NCI-H345 treated with DMSO at 0.1 percent for 48 hours (cell line): Measurements from ENCODE around the gene KCNJ6.
"Not testable (repeated sequence)": the region's sequence is repeated elsewhere in the genome, so short reads cannot be mapped to it uniquely, and the experiment has no call there.

Experiments
- DNase-seq: peaks from one replicate; lab custom pipeline; 2025; ENCODE audit not compliant: unreplicated experiment; lab: John Stamatoyannopoulos, UW

The KCNJ6 gene

DNA sequence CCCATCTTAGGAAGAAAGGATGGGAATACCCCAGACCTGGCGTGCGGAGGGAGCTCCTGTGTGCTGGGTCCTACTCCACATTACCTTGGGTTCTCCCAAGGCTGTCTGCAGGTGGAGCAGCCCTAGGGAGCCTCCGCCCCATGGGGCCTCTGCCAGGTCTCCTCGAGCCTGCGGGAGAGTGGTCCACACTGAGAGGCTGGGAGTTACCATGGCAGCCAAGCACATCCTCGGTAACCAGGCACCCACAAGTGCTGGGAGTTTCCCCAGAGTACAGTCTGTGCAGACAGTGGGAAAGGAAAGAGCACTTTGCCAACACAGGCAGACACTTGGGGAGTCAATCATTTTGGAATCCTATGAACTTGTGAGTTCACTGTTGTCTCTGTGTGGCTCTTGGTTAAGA, 300.3 kb downstream of the KCNJ6 start:
- DNase-seq = no peak

DNA sequence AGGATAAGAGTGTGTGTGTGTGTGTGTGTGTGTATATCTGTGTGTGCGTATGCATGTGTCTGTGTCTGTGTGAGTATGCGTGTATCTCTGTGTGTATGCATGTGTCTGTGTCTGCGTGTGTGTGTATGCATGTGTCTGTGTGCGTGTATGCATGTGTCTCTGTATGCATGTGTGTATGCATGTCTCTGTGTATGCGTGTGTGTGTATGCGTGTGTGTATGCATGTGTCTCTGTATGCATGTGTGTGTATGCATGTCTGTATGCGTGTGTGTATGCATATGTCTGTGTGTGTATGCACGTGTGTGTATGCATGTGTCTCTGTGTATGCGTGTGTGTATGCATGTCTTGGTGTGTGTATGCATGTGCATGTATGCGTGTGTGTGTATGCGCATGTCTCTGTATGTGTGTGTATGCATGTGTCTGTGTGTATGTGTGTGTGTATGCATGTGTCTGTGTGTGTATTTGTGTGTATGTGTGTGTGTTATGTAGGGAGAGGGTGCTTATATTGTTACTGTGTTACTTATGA, 301.8 kb downstream of the KCNJ6 start:
- DNase-seq = no peak

DNA sequence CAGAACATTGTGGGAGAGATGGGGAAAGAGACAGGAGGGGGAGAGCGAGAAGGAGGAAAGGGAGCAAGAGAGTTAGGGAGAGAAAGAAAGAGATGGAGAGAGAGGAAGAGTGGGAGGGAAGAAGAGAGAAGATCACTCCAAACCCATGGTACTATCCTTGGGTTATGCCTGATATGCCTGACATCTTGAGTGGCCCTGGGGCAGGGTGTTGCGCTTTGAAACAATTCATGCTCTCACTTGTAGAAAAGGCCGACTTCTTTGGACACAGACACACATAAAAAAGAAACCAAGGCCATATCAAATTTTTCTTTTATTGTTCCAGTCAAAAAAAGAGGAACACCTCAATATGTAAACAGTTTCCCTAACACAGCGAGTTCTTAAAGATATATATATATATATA, 309.2 kb downstream of the KCNJ6 start:
- DNase-seq = no peak

DNA sequence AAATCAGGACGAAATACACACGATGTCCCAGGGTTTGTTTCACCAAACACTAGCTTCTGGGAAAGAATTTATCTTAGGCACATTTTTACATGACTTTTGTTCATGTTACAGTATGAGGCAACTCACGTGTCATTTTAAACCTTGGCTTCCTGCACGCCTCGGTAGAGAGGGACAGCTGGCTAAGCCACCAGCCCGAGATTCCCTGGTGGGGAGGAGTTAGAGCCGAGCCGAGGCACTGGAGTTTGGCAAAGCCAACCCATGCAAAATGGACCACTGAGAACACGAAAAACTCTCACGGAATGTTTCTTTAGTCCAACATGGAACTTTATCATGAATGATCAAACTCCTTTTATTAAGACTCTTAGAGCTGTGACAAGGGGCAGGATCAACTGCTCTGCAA, 309.7 kb downstream of the KCNJ6 start:
- DNase-seq = no peak

DNA sequence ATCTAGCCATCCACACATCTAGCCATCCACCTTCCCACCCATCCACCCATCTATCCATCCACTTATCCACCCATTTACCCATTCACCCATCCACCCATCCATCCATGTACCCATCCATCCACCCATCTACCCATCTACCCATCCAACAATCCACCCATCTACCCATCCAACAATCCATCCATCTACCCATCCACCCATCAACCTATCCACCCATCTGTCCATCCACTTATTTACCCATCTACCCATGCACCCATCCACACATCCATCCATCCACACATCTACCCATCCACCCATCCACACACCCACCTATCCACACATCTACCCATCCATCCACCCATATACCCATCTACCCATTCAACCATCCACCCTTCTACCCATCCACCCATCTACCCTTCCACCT, 311.3 kb downstream of the KCNJ6 start:
- no peak for DNase-seq

DNA sequence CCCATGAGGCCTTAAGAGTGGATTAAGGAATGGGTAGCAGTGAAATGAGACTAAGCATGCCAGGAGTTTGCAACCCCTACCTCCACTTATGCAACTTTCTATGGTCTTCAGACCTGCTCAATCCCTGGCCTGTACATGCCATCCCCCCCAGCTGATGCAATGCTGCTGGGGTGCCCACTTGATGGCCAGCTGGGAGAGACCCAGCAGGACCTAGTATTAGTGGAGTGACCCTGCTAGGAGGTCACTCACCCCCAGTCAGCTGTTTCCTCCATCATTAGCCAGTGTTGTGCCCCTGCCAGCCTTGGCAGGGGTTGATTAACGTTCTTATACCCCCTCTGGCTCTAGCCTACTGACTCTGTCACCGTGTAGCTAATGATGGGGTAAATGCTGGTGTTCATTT, 313.1 kb downstream of the KCNJ6 start:
- no peak for DNase-seq

DNA sequence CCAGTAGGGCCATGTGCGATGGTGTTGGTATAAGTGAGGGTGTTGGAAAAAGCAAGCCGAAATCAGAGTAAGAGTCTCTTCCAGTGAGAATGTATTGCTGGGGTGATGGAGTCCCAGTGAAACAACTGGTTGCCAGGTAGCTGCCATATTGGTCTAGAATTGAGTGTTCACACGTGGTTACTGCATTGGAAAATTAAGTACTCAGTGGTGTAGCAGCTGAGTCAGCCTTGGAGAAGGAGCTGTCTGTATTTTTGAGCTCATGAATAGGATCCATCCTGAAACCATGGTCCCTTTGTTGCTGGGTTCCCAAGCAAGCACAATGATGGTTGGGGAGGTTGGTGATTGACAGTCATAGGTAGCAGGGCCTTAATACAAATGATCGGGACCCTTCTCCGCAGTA, 314.3 kb downstream of the KCNJ6 start:
- no peak for DNase-seq

DNA sequence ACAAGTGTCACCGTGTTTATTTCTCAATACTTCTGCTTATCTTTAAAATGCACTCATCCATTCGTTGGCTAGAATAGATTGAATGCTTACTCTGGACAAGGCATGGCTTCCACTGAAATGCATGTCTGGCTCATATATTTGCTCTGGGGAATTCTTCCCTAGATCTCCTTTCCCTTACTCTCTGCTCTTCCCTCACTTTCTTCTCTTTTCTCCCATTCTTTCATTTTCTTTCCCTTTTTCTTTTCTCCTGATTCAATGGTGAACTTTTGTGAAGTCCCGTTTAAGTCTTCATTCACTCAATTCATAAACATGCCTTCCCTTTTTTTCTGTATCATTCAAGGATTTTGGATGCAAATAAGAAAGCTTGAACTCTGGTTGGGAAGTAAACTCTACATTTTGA, 315.2 kb downstream of the KCNJ6 start:
- DNase-seq = no peak

DNA sequence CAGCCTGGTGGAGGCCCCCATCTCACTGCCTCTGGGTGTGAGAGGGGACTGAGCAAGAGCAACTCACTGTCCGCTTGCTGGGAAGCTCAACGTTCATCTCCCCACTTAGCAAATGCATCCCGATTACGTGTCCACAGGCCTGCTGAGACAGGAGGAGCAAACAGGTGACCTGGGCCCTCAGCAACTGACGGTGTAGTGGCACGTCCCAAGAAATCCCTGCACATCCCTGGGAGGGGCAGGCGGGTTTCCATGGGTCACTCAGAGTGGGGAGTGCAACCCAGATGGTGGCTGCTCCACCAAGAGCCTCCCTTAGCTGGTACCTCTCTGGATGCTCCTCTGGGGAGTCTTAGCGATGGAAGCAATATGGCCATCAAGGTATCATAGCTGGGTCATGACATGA, 320.3 kb downstream of the KCNJ6 start:
- DNase-seq = no peak

DNA sequence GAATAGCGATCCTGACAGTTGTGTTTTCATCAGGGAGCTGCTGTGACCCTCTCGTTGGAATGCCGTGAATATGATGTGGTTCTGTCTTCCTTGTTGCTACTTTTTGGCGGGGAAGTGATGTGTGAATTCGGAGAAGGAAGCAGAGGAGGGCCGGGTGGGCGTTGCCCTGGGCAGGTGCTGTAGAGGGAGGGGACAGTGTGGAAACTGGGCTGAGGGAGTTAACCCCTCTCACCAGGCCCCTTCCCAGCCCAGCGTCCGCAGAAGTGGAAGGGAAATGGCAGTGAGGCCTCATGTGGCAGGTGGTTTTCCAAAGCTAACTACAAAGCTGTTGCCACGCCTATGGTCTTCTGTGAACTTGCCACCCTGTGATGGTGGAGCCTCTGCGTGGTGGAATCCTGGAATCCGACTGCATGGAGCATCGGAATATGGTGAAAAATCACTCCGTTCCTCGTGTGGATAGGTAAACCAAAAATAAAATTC, 321.7 kb downstream of the KCNJ6 start:
- DNase-seq = no peak

DNA sequence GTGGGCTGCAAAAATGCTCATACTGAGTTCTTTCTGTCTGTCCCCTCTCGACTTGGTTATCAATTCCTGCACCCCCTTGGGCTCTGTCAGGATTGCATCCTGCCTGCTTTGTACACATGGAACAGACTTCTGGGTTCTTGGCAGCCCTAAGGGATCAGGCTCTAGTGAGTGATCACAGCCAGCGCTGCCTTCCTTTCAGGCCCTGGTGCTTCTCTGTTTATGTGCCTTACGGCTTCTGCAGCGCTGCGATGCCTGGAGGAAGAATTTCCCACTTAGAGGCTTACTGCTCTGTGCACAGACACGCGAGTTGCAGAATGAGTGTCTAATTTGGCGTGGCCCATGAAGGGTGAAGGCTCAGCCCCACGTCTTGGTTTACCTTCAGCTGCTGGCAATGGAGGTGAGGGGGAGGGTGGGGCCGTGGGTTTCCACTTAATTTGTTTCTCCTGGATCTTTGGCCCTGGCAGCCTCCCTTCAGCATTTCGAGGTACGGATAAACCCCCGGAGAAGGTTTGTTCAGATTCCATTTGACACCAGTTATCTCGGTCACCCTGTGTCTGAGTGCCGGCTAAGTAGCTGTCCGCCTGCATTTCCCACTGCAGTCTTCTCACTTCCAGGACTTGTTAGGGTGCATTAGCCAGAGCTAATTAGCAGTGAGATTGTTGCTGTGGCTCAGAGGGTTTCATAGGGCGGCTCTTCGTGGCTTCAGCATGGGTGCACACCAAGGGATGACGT, 322.4 kb downstream of the KCNJ6 start:
- no peak for DNase-seq

DNA sequence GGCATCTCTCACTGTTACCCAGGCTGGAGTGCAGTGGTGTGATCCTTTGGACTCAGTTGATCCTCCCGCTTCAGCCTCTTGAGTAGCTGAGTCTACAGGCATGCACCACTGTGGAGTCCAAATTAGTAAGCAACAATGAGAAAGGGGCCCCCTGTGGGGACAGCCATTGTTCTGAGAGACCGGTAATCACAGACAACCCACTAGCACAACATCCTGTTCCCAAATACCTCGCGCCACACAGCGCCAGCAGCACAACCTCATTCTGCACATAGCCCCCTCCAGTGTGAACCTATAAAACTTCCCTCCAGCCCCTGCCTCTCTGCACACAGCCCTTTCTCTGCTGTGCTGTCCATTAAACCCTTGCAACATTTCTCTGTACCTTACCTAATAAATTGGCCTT, 323.2 kb downstream of the KCNJ6 start:
- DNase-seq = no peak

DNA sequence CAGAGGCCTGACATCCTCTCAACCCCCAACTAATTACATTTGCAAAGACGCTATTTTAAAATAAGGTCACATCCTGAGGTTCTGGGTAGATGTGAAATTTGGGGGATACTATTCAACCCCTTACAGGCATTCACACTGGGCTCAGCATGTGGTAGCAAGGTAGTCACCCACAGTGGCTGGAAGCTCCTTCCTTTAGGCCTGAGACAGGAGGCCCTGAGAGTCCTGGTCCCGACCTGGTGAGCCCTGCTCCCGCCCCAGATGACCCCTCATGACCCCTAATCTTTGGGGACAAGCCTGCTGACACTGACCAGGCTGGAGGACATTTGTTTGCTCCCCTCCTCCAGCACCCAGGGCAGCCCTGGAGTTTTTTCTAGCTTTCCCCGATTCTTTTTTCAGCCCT, 323.8 kb downstream of the KCNJ6 start:
- DNase-seq = no peak

DNA sequence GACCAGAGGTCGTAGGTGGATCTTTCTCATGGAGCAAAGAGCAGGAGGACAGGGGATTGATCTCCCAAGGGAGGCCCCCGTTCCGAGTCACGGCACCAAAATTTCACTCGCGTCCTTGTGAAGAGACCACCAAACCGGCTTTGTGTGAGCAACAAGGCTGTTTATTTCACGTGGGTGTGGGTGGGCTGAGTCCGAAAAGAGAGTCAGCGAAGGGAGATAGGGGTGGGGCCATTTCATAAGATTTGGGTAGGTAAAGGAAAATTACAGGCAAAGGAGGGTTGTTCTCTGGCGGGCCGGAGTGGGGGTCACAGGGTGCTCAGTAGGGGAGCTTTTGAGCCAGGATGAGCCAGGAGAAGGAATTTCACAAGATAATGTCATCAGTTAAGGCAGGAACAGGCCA, 324.3 kb downstream of the KCNJ6 start:
- not testable (repeated sequence) for DNase-seq

DNA sequence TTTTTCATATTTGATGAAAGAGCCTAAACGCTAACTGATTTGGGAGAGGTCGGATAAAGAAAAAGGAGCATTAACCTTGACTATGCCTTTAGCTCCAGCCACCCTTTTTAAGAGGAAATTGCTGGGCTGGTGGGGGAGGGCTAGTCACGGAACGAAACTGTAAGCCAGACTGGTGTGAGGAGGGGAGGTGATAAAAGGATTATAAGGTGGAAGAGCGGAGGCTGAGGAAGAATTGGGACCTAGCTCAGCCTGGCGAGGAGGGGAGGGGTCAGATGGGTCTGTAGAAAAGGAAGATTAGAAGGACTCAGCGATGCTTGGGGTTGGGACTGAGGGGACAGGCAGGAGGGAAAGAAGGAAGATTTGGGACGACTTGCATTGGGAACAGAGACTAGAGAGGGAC, 325.4 kb downstream of the KCNJ6 start:
- not testable (repeated sequence) for DNase-seq

DNA sequence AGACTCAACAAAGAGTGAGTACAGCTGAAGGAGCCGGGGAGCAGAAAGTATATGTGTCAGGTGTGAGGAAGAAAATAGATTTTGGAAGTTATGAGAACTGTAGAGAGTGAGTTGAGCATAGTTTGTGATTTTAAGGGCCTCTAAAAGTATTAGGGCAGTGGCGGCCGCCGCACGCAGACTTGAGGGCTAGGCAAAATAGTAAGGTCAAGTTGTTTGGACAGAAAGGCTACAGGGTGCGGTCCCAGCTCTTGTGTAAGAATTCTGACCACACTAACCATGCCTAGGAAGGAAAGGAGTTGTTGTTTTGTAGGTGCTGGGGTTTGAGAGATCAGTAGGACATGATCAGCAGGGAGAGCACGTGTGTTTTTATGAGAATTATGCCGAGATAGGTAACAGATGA, 327.6 kb downstream of the KCNJ6 start:
- DNase-seq = not testable (repeated sequence)

DNA sequence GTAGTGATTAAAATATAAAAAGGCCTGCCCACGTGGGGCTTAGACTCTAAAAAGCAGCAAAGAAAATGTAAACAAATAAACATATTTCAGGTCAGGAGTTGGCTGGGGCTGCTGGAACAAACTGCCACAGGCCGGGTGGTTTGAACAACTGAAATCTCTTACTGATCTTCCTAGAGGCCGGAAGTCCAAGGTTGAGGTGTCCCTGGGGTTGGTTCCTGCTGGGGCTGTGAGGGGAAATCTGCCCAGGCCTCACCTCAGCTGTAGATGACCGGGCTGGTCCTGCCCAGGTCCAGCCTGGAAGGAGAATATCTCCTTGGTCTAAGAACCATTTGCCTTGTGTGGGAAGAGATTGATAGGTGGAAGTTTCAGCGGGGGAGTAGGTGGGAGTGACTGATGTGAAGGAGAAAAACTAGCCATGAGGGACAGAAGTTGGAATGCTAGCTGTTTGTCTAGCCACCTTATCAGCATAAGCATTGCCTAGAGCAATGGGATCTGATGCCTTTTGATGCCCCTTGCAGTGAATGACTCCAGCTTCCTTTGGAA, 328.6 kb downstream of the KCNJ6 start:
- no peak for DNase-seq

DNA sequence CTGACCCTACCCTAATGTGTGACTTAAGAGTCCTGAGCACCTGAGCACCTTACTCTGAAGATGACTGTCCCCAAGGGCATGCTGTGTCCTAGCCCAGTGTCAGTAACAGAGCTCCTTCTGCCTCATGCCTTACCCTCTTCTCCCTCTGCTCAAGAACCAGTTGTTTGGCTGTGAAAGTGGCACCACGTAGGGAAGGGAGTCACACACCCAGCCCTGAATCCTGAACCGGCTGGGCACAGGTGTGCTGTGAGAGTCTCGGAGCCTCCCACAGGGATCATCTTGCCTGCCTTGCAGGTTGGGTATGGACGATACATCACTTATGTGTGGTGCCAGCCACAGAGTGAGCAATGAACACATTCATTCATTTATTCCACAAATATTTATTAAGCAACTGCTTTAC, 329.1 kb downstream of the KCNJ6 start:
- no peak for DNase-seq

DNA sequence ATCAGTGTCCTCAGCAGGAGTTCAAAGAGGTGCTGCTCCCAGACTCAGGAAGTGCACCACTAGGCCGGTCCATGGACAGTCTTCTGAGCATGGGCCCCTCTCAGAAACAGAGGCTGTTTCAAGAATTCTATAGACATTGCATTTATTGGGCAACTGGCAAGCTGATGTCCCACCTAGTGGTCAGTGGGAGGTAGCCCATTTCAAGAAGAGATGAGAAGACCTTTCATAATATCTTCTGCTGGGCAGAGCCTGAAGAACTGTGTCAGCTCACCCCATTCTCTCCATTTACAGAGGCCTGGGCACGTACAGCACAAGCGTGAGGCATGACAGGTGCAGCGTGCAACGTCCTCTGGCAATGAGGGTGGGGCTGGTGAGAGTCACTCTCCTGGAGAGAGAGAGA, 333.7 kb downstream of the KCNJ6 start:
- no peak for DNase-seq

DNA sequence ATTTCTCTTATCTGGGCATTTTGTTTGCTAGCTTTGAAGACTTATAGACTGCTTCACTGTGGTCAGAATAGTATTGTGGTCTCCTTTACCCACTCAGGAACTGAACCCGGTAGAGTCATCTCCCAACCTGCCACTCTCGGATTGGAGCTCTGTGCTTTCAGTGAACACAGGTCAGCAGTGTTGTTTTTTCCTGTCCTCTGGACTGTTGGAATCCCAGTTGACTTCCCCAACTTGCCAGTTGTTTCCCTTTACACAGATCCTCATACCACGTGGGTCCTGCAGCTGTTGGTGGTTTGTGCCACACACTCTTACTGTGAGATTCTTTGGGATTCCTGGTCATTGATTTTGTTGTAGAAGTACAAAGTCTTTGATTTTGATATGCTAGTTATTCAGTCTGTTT, 335.6 kb downstream of the KCNJ6 start:
- DNase-seq = no peak

DNA sequence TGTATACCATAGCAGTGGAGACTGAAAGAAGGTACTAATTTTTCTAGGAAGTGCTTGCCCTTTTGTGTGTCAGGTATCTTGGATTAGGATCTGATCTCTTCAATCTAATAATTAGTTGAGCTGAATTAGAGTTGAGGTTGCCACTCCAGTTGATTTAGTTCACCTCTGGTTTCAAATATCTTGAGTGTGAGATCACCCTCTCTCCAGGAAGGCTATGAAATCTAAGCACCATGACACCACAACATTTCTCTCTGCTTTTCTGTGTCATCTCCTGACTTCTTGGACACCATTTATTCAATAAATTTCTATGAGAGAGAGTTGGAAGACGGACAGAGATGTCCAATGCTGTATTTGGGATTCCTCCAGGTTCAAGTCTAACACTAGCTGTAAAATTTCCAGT, 336.9 kb downstream of the KCNJ6 start:
- no peak for DNase-seq

DNA sequence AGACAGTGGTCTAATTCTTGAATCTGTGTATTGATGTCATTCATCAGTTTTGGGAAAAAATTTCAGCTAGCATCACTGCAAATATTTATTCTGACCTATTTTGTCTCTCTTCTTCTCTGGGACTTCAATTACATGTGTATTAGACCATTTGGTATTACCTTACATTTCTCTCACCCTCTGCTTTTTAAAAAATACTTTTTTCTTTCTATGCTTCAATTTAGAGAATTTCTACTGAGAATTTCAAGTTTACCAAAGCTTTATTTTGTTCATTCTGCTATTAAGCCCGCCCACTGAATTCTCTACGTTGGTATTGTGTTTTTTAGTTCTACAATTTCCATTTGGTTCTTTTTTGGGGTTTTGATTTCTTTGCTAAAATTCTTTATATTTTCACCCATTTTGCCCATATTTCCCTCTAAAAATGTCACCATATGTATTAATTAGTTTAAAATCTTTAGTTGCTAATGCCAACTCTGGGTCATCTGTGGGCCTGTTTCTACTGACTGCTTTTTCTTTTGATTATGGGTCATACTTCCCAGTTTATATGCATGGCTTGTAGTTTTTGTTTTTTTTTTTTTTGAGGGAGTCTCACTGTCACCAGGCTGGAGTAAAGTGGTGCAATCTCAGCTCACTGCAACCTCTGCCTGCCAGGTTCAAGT, 337.7 kb downstream of the KCNJ6 start:
- DNase-seq = no peak
